Measurements from ENCODE around the gene PNMA8A. TPM values are rescaled to one million over a fixed set of nuclear protein-coding genes. Genes with fewer than 3 reads are reported as not detected.

PNMA8A gene
- total and polyA plus RNA-seq, 2 experiments from 2014 or later = 0.26 to 0.76 TPM

- Histone ChIP-seq H3K27ac (no peak overlapping the region), H2AFZ (no peak overlapping the region), H3K9me3 (ENCODE audit: low read depth) (no peaks in the 10 kb centered on the region), H3K9me2 (ENCODE audit: insufficient read depth) (no peaks in the 10 kb centered on the region), H3K4me3 (no peak overlapping the region), H3K4me2 (ENCODE audit: unreplicated experiment) (no peak overlapping the region), H3K36me3 (ENCODE audit: low read depth) (no peaks in the 10 kb centered on the region), H3K27me3 (replicated peaks; ENCODE audit: insufficient read depth) (no peaks in the 10 kb centered on the region), H3K79me2 (ENCODE audit: insufficient read depth) (no peaks in the 10 kb centered on the region), H3K9ac (no peak overlapping the region), H3K4me1 (ENCODE audit: insufficient read depth) (peaks cover 30% of the 10 kb centered on the region), H3F3A (ENCODE audit: insufficient read depth) (peaks cover 30% of the 10 kb centered on the region), H4K20me1 (ENCODE audit: insufficient read depth) (no peaks in the 10 kb centered on the region)
- WGBS, 2 experiments (ENCODE audit: low coverage in 1 of 2, low lambda C conversion rate in 2 of 2, missing lambda C conversion rate in 2 of 2) = 52 to 57% methylated on average over 4 of the region's 4 CpGs
- no peak for TF ChIP-seq EZH2phosphoT487 (IDR thresholded peaks at IDR 0.05; ENCODE audit: insufficient read depth, low read depth)
- no peak for TF ChIP-seq EZH2 (IDR thresholded peaks at IDR 0.05; ENCODE audit: insufficient read depth, poor library complexity, severe bottlenecking)
- DNase-seq = no peak
- in situ Hi-C loops (cut with MboI) = loop anchor here (5.0 to 10.0 kb wide), 2 partner anchors 82 to 200 kb away; no protein-coding TSS in a partner anchor
These were observed 13.3 kb upstream of the PNMA8A start for GRCh38 chr19:46484656-46485055.

GRCh38 chr19:46482631-46483030 is 11.3 kb upstream of the PNMA8A start:
- Histone ChIP-seq H3K9me3 (ENCODE audit: low read depth) (no peaks in the 10 kb centered on the region), H3K4me3 (0 out of 2 replicates have a peak overlapping the region, but pooled peaks have one; percentile 53), H4K20me1 (ENCODE audit: insufficient read depth) (no peaks in the 10 kb centered on the region), H3K27ac (peak overlapping the region; percentile 69), H3K36me3 (ENCODE audit: low read depth) (no peaks in the 10 kb centered on the region), H3K27me3 (replicated peaks; ENCODE audit: insufficient read depth) (no peaks in the 10 kb centered on the region), H2AFZ (no peak overlapping the region), H3F3A (ENCODE audit: insufficient read depth) (peaks cover 30% of the 10 kb centered on the region), H3K4me2 (ENCODE audit: unreplicated experiment) (peak overlapping the region; percentile 72), H3K9me2 (ENCODE audit: insufficient read depth) (no peaks in the 10 kb centered on the region), H3K79me2 (ENCODE audit: insufficient read depth) (no peaks in the 10 kb centered on the region), H3K9ac (peak overlapping the region; percentile 49), H3K4me1 (ENCODE audit: insufficient read depth) (peaks cover 29% of the 10 kb centered on the region)
- in situ Hi-C loops (cut with MboI) = loop anchor here (10.0 kb wide), 1 partner anchor 198 kb away; no protein-coding TSS in a partner anchor
- TF ChIP-seq EZH2phosphoT487 (IDR thresholded peaks at IDR 0.05; ENCODE audit: insufficient read depth, low read depth) (no peak), EZH2 (IDR thresholded peaks at IDR 0.05; ENCODE audit: insufficient read depth, poor library complexity, severe bottlenecking) (no peak)
- peak; percentile 61 for DNase-seq
- 7 to 14% methylated on average over 3 of the region's 3 CpGs for WGBS, 2 experiments (ENCODE audit: low coverage in 1 of 2, low lambda C conversion rate in 2 of 2, missing lambda C conversion rate in 2 of 2)

- Histone ChIP-seq H3K4me2 (ENCODE audit: unreplicated experiment) (peak overlapping the region; percentile 72), H3K27ac (peak overlapping the region; percentile 69)
These were observed 10.6 kb upstream of the PNMA8A start for GRCh38 chr19:46481947-46482346.

GRCh38 chr19:46481223-46481848 is 10.0 kb upstream of the PNMA8A start:
- H3K27ac ChIP-seq = peak overlapping the region; percentile 69
- no peaks in the 10 kb centered on the region for H3K36me3 ChIP-seq (ENCODE audit: low read depth)
- no peaks in the 10 kb centered on the region for H3K27me3 ChIP-seq (replicated peaks; ENCODE audit: insufficient read depth)
- peak overlapping the region; percentile 82 for H2AFZ ChIP-seq
- no peaks in the 10 kb centered on the region for H3K9me2 ChIP-seq (ENCODE audit: insufficient read depth)
- in situ Hi-C loops (cut with MboI) = loop anchor here (10.0 kb wide), 1 partner anchor 197 kb away; no protein-coding TSS in a partner anchor
- no peaks in the 10 kb centered on the region for H3K9me3 ChIP-seq (ENCODE audit: low read depth)
- peak; percentile 47 for DNase-seq
- peaks cover 27% of the 10 kb centered on the region for H3K4me1 ChIP-seq (ENCODE audit: insufficient read depth)
- TF ChIP-seq EZH2 (IDR thresholded peaks at IDR 0.05; ENCODE audit: insufficient read depth, poor library complexity, severe bottlenecking) (no peak), EZH2phosphoT487 (IDR thresholded peaks at IDR 0.05; ENCODE audit: insufficient read depth, low read depth) (no peak)
- H3K4me2 ChIP-seq (ENCODE audit: unreplicated experiment) = peak overlapping the region; percentile 72
- H3K9ac ChIP-seq = peak overlapping the region; percentile 49
- H4K20me1 ChIP-seq (ENCODE audit: insufficient read depth) = no peaks in the 10 kb centered on the region
- no peaks in the 10 kb centered on the region for H3K79me2 ChIP-seq (ENCODE audit: insufficient read depth)
- 8 to 11% methylated on average over 16 of the region's 16 CpGs for WGBS, 2 experiments (ENCODE audit: low coverage in 1 of 2, low lambda C conversion rate in 2 of 2, missing lambda C conversion rate in 2 of 2)
- peak overlapping the region; percentile 53 for H3K4me3 ChIP-seq
- H3F3A ChIP-seq (ENCODE audit: insufficient read depth) = peaks cover 30% of the 10 kb centered on the region

More at GRCh38 chr19:46481947-46482346, 10.6 kb upstream of the PNMA8A start:
- peak overlapping the region; percentile 82 for H2AFZ ChIP-seq
- H3K79me2 ChIP-seq (ENCODE audit: insufficient read depth) = no peaks in the 10 kb centered on the region
- peaks cover 30% of the 10 kb centered on the region for H3F3A ChIP-seq (ENCODE audit: insufficient read depth)
- peak overlapping the region; percentile 49 for H3K9ac ChIP-seq
- no peaks in the 10 kb centered on the region for H3K27me3 ChIP-seq (replicated peaks; ENCODE audit: insufficient read depth)
- DNase-seq = peak; percentile 84
- in situ Hi-C loops (cut with MboI) = loop anchor here (10.0 kb wide), 1 partner anchor 197 kb away; no protein-coding TSS in a partner anchor
- TF ChIP-seq EZH2phosphoT487 (IDR thresholded peaks at IDR 0.05; ENCODE audit: insufficient read depth, low read depth) (no peak), EZH2 (IDR thresholded peaks at IDR 0.05; ENCODE audit: insufficient read depth, poor library complexity, severe bottlenecking) (no peak)
- no peaks in the 10 kb centered on the region for H3K9me2 ChIP-seq (ENCODE audit: insufficient read depth)
- H4K20me1 ChIP-seq (ENCODE audit: insufficient read depth) = no peaks in the 10 kb centered on the region
- WGBS, 2 experiments (ENCODE audit: low coverage in 1 of 2, low lambda C conversion rate in 2 of 2, missing lambda C conversion rate in 2 of 2) = 3 to 5% methylated on average over 5 of the region's 5 CpGs
- peak overlapping the region; percentile 53 for H3K4me3 ChIP-seq
- H3K36me3 ChIP-seq (ENCODE audit: low read depth) = no peaks in the 10 kb centered on the region
- no peaks in the 10 kb centered on the region for H3K9me3 ChIP-seq (ENCODE audit: low read depth)
- H3K4me1 ChIP-seq (ENCODE audit: insufficient read depth) = peaks cover 25% of the 10 kb centered on the region
